ENCODE measurements around the gene H6PD. TPM values are rescaled to one million over a fixed set of nuclear protein-coding genes. Genes with fewer than 3 reads are reported as not detected.

H6PD gene
- total and polyA plus RNA-seq, 2 donors (not counting 3 experiments of a cell fraction or from before 2014, with no cell fraction given), result 24.5 to 29.0 TPM

GRCh38 chr1:9218917-9219316, 15.7 kb upstream of the H6PD start:
- POLR2A ChIA-PET, result no interaction called here

GRCh38 chr1:9222846-9223625, 11.5 kb upstream of the H6PD start:
- no peaks in the 10 kb centered on the region for H3K9me1 ChIP-seq (replicated peaks; ENCODE audit: control insufficient read depth, extremely low read depth, insufficient read depth, low read length)
- no peak overlapping the region for H3K27ac ChIP-seq (ENCODE audit: insufficient read depth, low read depth, low read length)
- FAIRE-seq, result no peak
- intact Hi-C loops (cut with micrococcal nuclease), result no loop called here
- H3K79me2 ChIP-seq (ENCODE audit: control insufficient read depth, insufficient read depth, low read length), result no peaks in the 10 kb centered on the region
- POLR2A ChIA-PET, result no interaction called here
- no peak overlapping the region for H2AFZ ChIP-seq (ENCODE audit: low read depth, low read length)
- H3K36me3 ChIP-seq (ENCODE audit: control insufficient read depth in 2 of 2, extremely low read depth in 1 of 2, insufficient read depth in 2 of 2, low read length in 2 of 2), result no peaks in the 10 kb centered on the region
- no peak for DNase-seq (ENCODE audit: low read depth, low spot score)
- no peaks in the 10 kb centered on the region for H3K9me3 ChIP-seq (replicated peaks; ENCODE audit: control insufficient read depth, insufficient read depth, low read length)
- H4K20me1 ChIP-seq (replicated peaks; ENCODE audit: control insufficient read depth, extremely low read depth, insufficient read depth, low read length), result no peaks in the 10 kb centered on the region
- H3K4me1 ChIP-seq (ENCODE audit: control insufficient read depth, extremely low read depth, insufficient read depth, low read length), result no peaks in the 10 kb centered on the region
- no TSS peak for BruUV-seq (replicated peaks)
- H3K4me2 ChIP-seq (ENCODE audit: insufficient read depth, low read length), result no peak overlapping the region
- H3K4me3 ChIP-seq (replicated peaks in 1 of 3; ENCODE audit: insufficient read depth in 1 of 3, low read depth in 1 of 3, low read length in 3 of 3), result no peak overlapping the region
- dilution Hi-C loops (cut with MboI; ENCODE audit: extremely low pct_ligation_motif_present, low sequenced_read_pairs), result no loop called here
- TF ChIP-seq POLR2AphosphoS5 (IDR thresholded peaks at IDR 0.05; ENCODE audit: insufficient read depth, low read depth, low read length) (no peak), POLR2A (IDR thresholded peaks at IDR 0.05; ENCODE audit: low read depth, low read length) (no peak), JUN (IDR thresholded peaks at IDR 0.05; ENCODE audit: borderline replicate concordance, insufficient read depth, insufficient read length, low read depth) (no peak), EZH2 (IDR thresholded peaks at IDR 0.05; ENCODE audit: borderline replicate concordance, low read depth, low read length, severe bottlenecking) (no peak)
- CTCF ChIA-PET, result interaction anchor here (1.1 to 1.4 kb wide), 2 partner anchors 10 to 11 kb away, joined by 4 to 5 read pairs; partner anchors contain the start of gene H6PD
- H3K27me3 ChIP-seq (ENCODE audit: control insufficient read depth in 2 of 2, insufficient read depth in 2 of 2, low read length in 2 of 2), result peaks cover 0 to 4% of the 10 kb centered on the region in 2 experiments
- H3K9ac ChIP-seq (replicated peaks; ENCODE audit: extremely low read depth, insufficient read depth, low read length), result no peak overlapping the region

More at GRCh38 chr1:9218917-9219316, 15.7 kb upstream of the H6PD start:
- Histone ChIP-seq H3K9ac (replicated peaks; ENCODE audit: extremely low read depth, insufficient read depth, low read length) (no peak overlapping the region), H3K4me1 (ENCODE audit: control insufficient read depth, extremely low read depth, insufficient read depth, low read length) (no peaks in the 10 kb centered on the region), H3K4me3 (replicated peaks in 1 of 3; ENCODE audit: insufficient read depth in 1 of 3, low read depth in 1 of 3, low read length in 3 of 3) (no peak overlapping the region), H2AFZ (ENCODE audit: low read depth, low read length) (no peak overlapping the region), H3K9me3 (replicated peaks; ENCODE audit: control insufficient read depth, insufficient read depth, low read length) (no peaks in the 10 kb centered on the region), H3K79me2 (ENCODE audit: control insufficient read depth, insufficient read depth, low read length) (no peaks in the 10 kb centered on the region), H3K27me3 (ENCODE audit: control insufficient read depth in 2 of 2, insufficient read depth in 2 of 2, low read length in 2 of 2) (no peaks in the 10 kb centered on the region), H3K9me1 (replicated peaks; ENCODE audit: control insufficient read depth, extremely low read depth, insufficient read depth, low read length) (no peaks in the 10 kb centered on the region), H4K20me1 (replicated peaks; ENCODE audit: control insufficient read depth, extremely low read depth, insufficient read depth, low read length) (no peaks in the 10 kb centered on the region), H3K27ac (ENCODE audit: insufficient read depth, low read depth, low read length) (no peak overlapping the region), H3K4me2 (ENCODE audit: insufficient read depth, low read length) (no peak overlapping the region), H3K36me3 (ENCODE audit: control insufficient read depth in 2 of 2, extremely low read depth in 1 of 2, insufficient read depth in 2 of 2, low read length in 2 of 2) (no peaks in the 10 kb centered on the region)
- DNase-seq (ENCODE audit: low read depth, low spot score) (no peak), FAIRE-seq (no peak)
- intact Hi-C loops (cut with micrococcal nuclease) (no loop called here), dilution Hi-C loops (cut with MboI; ENCODE audit: extremely low pct_ligation_motif_present, low sequenced_read_pairs) (no loop called here)
- no TSS peak for BruUV-seq (replicated peaks)
- TF ChIP-seq POLR2A (IDR thresholded peaks at IDR 0.05; ENCODE audit: low read depth, low read length), result no peak
- no peak for TF ChIP-seq POLR2AphosphoS5 (IDR thresholded peaks at IDR 0.05; ENCODE audit: insufficient read depth, low read depth, low read length)
- no peak for TF ChIP-seq GATA2 (IDR thresholded peaks at IDR 0.05; ENCODE audit: insufficient read depth, insufficient read length, low read depth, low read length)
- TF ChIP-seq FOS (IDR thresholded peaks at IDR 0.05; ENCODE audit: borderline replicate concordance, insufficient read depth, low read length), result no peak
- TF ChIP-seq MAX (IDR thresholded peaks at IDR 0.05; ENCODE audit: insufficient read depth, insufficient read length), result no peak
- CTCF ChIA-PET, result no interaction called here
